ENCODE results near the gene DUSP16.

The DUSP16 gene

DNA sequence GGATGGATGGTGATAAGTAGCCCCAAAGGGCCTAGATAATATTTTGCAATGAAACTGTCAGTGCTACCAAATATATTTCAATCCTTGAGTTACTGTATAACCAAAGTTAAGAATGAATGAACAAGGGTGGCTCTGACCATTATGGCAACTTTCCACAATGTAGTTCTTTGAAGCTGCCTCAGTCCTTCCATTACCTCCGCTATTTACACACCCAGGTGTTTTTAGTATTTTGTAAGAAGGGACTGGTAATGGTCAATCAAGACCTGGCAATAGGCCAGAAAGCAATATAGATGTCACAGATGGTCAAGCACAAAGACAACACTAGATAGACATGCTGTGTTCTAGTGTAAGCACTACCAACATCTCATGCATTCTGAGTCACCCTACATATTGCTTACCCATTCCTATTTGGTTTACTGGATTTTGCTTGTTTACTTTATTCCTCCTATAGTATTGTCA, 16.3 kb downstream of the DUSP16 start:
- no peaks in the 10 kb centered on the region for H4K20me1 ChIP-seq (ENCODE audit: insufficient read depth)
- no peak overlapping the region for H3K4me3 ChIP-seq (IDR thresholded peaks at IDR 0.05; ENCODE audit: insufficient read depth, low read depth, low read length)
- no peak overlapping the region for H3K9ac ChIP-seq
- peaks cover 55% of the 10 kb centered on the region for H3K4me1 ChIP-seq (ENCODE audit: low read depth, poor library complexity, severe bottlenecking)
- H2AFZ ChIP-seq (ENCODE audit: low read depth) = no peak overlapping the region
- H3K36me3 ChIP-seq (ENCODE audit: insufficient read depth) = no peaks in the 10 kb centered on the region
- peaks cover 28% of the 10 kb centered on the region for H3K79me2 ChIP-seq (ENCODE audit: insufficient read depth, low read depth)
- TF ChIP-seq, protein P1, sequence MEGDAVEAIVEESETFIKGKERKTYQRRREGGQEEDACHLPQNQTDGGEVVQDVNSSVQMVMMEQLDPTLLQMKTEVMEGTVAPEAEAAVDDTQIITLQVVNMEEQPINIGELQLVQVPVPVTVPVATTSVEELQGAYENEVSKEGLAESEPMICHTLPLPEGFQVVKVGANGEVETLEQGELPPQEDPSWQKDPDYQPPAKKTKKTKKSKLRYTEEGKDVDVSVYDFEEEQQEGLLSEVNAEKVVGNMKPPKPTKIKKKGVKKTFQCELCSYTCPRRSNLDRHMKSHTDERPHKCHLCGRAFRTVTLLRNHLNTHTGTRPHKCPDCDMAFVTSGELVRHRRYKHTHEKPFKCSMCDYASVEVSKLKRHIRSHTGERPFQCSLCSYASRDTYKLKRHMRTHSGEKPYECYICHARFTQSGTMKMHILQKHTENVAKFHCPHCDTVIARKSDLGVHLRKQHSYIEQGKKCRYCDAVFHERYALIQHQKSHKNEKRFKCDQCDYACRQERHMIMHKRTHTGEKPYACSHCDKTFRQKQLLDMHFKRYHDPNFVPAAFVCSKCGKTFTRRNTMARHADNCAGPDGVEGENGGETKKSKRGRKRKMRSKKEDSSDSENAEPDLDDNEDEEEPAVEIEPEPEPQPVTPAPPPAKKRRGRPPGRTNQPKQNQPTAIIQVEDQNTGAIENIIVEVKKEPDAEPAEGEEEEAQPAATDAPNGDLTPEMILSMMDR (conservative IDR thresholded peaks at IDR 0.05; ENCODE audit: low read depth, low read length) = no peak
- no peak overlapping the region for H3K27ac ChIP-seq
- H3K4me2 ChIP-seq = no peak overlapping the region
- H3K27me3 ChIP-seq (ENCODE audit: insufficient read depth, low read depth) = no peaks in the 10 kb centered on the region

GRCh38 chr12:12543959-12544358, 18.7 kb downstream of the DUSP16 start:
- no peaks in the 10 kb centered on the region for H4K20me1 ChIP-seq (ENCODE audit: insufficient read depth)
- H3K27ac ChIP-seq = no peak overlapping the region
- no peak overlapping the region for H3K4me2 ChIP-seq
- TF ChIP-seq, protein P1 (conservative IDR thresholded peaks at IDR 0.05; ENCODE audit: low read depth, low read length) = no peak
- H3K4me1 ChIP-seq (ENCODE audit: low read depth, poor library complexity, severe bottlenecking) = peaks cover 45% of the 10 kb centered on the region
- H2AFZ ChIP-seq (ENCODE audit: low read depth) = no peak overlapping the region
- no peaks in the 10 kb centered on the region for H3K36me3 ChIP-seq (ENCODE audit: insufficient read depth)
- no peak overlapping the region for H3K4me3 ChIP-seq (IDR thresholded peaks at IDR 0.05; ENCODE audit: insufficient read depth, low read depth, low read length)
- no peak overlapping the region for H3K9ac ChIP-seq
- no peaks in the 10 kb centered on the region for H3K27me3 ChIP-seq (ENCODE audit: insufficient read depth, low read depth)
- peaks cover 16% of the 10 kb centered on the region; the same call in 1 of the 2 replicates for H3K79me2 ChIP-seq (ENCODE audit: insufficient read depth, low read depth)

GRCh38 chr12:12542964-12543363, 19.7 kb downstream of the DUSP16 start:
- Histone ChIP-seq H3K4me3 (IDR thresholded peaks at IDR 0.05; ENCODE audit: insufficient read depth, low read depth, low read length) (no peak overlapping the region), H2AFZ (ENCODE audit: low read depth) (no peak overlapping the region), H3K27ac (no peak overlapping the region), H3K36me3 (ENCODE audit: insufficient read depth) (no peaks in the 10 kb centered on the region), H3K9ac (no peak overlapping the region), H3K4me2 (no peak overlapping the region), H3K4me1 (ENCODE audit: low read depth, poor library complexity, severe bottlenecking) (peaks cover 35% of the 10 kb centered on the region), H3K79me2 (ENCODE audit: insufficient read depth, low read depth) (peaks cover 13% of the 10 kb centered on the region; the same call in 1 of the 2 replicates), H4K20me1 (ENCODE audit: insufficient read depth) (no peaks in the 10 kb centered on the region), H3K27me3 (ENCODE audit: insufficient read depth, low read depth) (no peaks in the 10 kb centered on the region)
- TF ChIP-seq, protein P1 (conservative IDR thresholded peaks at IDR 0.05; ENCODE audit: low read depth, low read length) = no peak

DNA sequence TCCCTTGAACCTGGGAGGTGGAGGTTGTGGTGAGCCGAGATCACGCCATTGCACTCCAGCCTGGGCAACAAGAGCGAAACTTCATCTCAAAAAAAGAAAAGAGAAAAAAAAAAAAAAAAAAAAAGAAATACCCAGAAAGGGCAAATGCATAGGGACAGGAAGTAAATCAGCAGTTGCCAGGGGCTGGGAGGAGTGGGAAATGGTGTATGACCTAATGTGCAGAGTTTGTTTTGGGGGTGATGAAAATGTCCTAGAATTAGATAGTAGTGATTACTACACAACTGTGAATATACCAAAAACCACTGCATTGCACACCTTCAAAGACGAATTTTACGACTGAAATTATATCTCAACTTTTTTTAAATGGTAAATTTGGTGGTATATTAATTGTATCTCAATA, 20.4 kb downstream of the DUSP16 start:
- TF ChIP-seq, protein P1 (conservative IDR thresholded peaks at IDR 0.05; ENCODE audit: low read depth, low read length) = no peak

More for the DNA sequence above, 20.4 kb downstream of the DUSP16 start:
- H3K36me3 ChIP-seq (ENCODE audit: insufficient read depth) = no peaks in the 10 kb centered on the region
- H3K4me1 ChIP-seq (ENCODE audit: low read depth, poor library complexity, severe bottlenecking) = peaks cover 30% of the 10 kb centered on the region
- no peak overlapping the region for H3K9ac ChIP-seq
- peaks cover 13% of the 10 kb centered on the region; the same call in 1 of the 2 replicates for H3K79me2 ChIP-seq (ENCODE audit: insufficient read depth, low read depth)
- no peak overlapping the region for H2AFZ ChIP-seq (ENCODE audit: low read depth)
- H3K4me3 ChIP-seq (IDR thresholded peaks at IDR 0.05; ENCODE audit: insufficient read depth, low read depth, low read length) = no peak overlapping the region
- H3K27me3 ChIP-seq (ENCODE audit: insufficient read depth, low read depth) = no peaks in the 10 kb centered on the region
- no peaks in the 10 kb centered on the region for H4K20me1 ChIP-seq (ENCODE audit: insufficient read depth)
- no peak overlapping the region for H3K27ac ChIP-seq
- H3K4me2 ChIP-seq = no peak overlapping the region
